Measurements from ENCODE around the gene ANXA11.
"Not testable (repeated sequence)": the region's sequence is repeated elsewhere in the genome, so short reads cannot be mapped to it uniquely, and the experiment has no call there.

The ANXA11 gene

GRCh38 chr10:80207768-80208370 lies 2.5 kb upstream of the ANXA11 start:
- DNase-seq (ENCODE audit: low read depth) = no peak

DNA sequence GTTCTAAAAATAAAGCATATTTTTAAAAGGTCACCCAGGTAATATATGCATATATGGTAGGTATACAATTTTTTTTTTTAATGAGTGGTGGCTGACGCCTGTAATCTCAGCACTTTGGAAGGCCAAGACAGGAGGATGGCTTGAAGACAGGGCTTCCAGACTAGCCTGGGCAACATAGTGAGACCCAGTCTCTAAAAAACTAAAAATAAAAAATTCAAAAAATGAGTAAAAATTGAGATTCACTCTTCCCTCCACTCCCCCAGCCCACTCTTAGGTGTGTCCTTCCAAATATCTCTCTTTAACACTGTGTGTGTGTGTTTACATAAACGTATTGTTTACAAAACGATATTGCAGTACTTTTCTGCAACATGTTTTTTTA lies 929 bp upstream of the ANXA11 start:
- no peak for DNase-seq (ENCODE audit: low read depth)

GRCh38 chr10:80204677-80205476 lies 460 bp downstream of the ANXA11 start:
- no peak for DNase-seq (ENCODE audit: low read depth)

DNA sequence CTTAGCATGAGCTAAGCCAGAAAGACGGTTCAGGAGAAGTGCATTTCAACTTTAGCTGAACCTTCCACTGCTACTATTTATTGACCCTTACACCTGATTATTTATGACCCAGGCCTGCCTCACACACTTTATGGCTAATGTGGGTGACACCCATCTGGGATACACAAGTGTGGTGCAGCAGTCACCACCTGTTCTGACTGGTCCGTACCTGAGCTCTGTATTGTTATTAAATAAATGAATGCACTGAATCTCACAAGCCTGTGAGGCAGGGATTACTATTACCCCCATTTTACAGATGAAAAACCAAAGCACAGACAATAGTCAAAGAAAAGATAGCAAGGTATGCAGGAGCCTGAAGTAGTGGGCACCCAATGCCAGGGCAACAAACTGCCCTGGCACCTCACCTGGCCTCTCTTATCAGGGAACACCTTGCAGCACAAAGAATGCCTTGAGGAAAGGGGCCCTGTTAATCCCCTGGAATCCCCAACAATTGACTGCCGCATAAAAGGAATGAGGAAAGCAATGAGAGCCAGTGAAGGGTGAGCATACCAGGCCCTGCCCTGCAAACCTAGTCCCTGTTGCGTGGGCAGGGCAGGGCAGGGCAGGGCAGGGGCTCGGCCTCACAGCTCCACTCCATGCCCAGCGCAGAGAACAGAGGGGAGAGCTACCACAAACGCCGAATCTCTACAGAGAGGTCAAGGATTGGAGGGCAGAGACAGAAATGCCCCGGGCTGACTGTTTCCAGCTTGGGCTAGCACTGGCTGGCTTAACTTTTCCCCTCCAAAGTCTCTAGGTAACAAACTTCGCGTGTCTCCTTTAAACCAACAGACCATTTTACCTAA lies 1.3 kb downstream of the ANXA11 start:
- DNase-seq (ENCODE audit: low read depth) = no peak

DNA sequence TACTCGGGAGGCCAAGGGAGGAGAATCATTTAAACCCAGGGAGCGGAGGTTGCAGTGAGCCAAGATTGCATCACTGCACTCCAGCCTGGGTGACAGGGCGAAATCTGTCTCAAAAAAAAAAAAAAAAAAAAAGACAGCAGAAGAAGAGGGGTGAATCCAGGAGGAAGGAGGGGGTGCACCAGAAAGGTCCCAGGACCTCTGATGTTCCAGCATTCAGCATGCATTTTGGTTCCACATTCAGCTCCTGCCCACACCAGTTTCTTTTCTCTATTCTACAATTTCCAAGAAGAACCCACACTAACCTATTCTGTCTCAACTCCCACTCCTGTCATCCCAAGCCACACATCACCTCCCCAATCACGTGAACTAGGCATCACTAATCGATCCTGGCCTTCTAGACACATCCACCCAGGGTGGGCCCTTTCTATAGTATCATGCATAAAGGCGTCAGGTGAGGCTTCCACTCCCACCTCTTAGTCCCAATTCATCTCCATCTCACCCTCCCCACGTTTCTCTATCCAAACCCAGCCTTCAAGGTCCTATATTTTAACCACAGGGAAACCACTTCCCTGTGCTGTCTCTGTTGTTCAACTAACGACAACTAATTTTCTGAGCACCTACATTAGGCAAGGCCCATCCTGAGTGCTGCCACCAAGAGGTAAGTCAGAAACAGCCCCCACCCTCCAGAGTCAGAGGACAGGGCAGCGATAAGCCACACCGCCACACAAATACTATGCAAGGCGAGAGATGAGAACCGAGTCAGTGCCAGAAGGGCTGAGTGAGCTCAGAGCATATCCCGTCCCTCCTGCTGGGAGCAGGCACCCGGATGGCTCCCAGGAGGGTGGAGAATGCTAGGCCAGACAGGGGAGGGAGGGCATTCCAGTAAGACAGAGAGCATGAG lies 2.2 kb downstream of the ANXA11 start:
- DNase-seq (ENCODE audit: low read depth) = peak; percentile 69

GRCh38 chr10:80202530-80202929 lies 2.8 kb downstream of the ANXA11 start:
- DNase-seq (ENCODE audit: low read depth) = not testable (repeated sequence)

DNA sequence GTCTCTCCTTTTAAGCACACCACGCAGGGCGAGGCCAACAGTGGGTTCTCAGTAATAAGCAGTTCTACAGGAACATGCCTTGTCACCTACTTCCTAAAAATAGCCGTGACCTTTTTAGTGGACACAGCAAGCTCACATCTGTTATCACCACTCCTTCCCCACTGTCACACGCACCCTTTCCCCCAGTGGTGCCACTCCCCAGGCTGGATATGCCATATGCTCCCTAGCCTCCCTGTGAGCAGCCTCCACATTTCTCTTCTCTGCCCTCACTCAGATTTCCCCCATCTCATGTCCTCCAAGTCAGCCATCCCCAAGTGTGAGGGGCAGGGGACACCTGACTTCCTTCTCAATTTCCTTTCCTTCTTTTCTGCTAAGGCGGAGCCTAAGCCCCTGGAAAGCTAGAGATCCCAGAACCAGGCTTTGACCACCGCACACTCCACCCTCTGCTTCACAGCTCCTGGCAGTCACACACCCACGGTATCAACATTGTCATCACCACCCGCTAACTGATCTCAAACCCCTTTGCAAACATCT lies 3.7 kb downstream of the ANXA11 start:
- DNase-seq (ENCODE audit: low read depth) = no peak

DNA sequence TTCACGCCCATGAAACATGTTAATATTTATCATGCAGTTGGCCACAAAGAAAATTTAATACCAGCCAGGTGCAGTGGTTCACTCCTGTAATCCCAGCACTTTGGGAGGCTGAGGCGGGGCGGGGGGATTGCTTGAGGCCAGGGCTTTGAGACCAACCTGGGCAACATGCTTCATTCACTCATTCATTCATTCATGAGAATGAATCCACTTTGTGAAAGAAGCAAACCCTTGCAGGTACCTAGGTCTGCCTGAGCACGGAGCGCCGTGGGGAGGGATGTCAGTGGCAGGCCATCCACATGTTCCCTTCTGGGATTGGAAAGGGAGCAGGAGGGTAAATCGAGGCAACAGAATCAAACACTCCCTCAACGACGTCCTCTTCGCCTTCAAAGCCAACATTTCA lies 4.7 kb downstream of the ANXA11 start:
- DNase-seq (ENCODE audit: low read depth) = no peak

DNA sequence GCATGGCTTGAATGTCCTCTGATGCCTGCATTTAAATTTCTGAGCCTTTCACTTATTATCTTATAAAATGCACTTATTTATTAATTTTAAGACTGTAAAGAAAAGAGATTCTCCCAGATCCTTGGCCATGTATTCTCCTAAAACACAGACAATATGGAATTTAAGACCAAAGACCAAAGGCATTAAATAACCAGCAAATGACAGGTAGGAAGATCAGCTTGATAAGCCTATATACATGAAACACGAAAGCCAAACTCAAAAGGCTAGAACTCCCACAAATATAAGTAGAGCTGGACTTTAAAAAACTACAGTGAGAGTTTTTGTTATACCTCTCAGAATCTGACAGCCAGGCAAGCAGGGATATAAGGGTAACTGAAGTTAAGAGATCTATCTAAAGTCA lies 5.1 kb downstream of the ANXA11 start:
- DNase-seq (ENCODE audit: low read depth) = no peak

GRCh38 chr10:80199828-80200227 lies 5.5 kb downstream of the ANXA11 start:
- peak; percentile 40 for DNase-seq (ENCODE audit: low read depth)

GRCh38 chr10:80197972-80198916 lies 7.1 kb downstream of the ANXA11 start:
- no peak for DNase-seq (ENCODE audit: low read depth)

- DNase-seq (ENCODE audit: low read depth) = no peak
Measured at GRCh38 chr10:80196950-80197315, 8.4 kb downstream of the ANXA11 start.

DNA sequence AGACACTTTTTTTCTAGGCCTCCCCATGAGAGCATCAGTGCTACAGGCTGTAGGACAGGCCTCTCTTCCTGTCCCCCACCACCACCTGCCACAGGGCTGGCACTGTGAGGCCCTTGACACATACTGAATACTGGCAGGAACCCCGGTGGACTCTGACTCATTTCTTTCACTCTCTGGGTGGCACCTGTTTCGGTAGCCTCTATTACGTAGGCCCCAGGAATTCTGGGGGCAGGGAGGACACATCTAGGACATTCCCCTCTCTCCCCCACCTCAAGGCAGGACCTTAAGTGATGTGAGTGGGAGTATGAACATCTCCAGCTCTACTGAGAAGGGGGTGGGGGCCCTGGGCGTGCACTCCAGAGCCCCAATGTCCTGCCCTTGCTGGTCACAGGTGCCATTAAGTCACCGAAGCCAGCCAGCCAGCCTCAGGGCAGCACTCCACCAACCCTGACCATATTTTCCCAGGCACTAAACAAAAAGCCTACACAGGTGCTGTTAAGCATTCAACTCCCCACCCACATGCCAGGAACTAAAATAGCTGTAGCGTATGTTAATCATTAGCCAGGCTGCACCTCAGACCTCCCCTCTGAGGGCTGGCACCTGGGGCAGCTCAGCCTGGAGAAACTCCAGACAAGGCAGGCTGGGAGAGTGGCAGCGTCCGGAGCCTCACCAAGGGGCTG lies 8.9 kb downstream of the ANXA11 start:
- no peak for DNase-seq (ENCODE audit: low read depth)

- no peak for DNase-seq (ENCODE audit: low read depth)
Measured at GRCh38 chr10:80195046-80195574, 10.2 kb downstream of the ANXA11 start.

GRCh38 chr10:80194373-80195045 lies 10.8 kb downstream of the ANXA11 start:
- DNase-seq (ENCODE audit: low read depth) = no peak

DNA sequence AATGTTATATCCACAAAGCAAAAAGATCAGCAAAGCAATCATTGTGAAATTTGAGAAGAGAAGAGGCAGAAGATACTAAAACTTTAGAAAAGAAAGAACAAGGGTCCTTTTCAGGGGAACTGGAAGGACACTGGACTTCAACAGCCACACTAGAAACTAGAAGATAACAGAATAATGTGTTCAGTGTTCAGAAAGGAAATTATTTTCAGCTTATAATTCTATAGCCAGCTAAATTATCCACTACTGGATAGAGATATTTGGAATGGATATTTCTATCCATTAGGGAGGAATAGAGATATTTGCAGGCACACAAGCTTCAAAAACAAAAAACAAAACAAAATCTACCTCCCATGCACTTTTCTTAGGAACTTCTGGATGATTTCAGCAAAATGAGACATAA lies 12.8 kb downstream of the ANXA11 start:
- no peak for DNase-seq (ENCODE audit: low read depth)

- no peak for DNase-seq (ENCODE audit: low read depth)
Measured at GRCh38 chr10:80191589-80192270, 13.6 kb downstream of the ANXA11 start.

DNA sequence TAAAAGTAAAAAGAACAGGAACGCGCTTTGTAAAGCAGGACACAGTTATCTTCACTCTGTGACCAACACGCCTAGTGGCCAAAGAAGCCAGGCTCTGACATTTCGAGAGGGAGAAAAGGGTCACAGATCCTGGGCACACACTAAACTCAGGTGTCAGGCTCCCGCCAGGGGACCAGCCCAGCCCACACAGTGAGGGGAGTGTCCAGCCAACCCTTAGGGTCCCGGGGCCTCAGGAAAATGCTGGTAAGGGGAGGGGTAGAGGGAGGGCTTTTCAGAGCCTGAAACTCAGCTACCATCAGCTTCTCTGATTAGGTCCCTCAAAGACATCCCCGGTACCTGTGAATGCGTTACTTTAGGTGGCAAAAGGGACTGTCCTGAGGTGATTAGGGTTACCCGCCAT lies 16.6 kb downstream of the ANXA11 start:
- DNase-seq (ENCODE audit: low read depth) = no peak
